ENCODE results near the gene CORO1C.
"Not testable (repeated sequence)": the region's sequence is repeated elsewhere in the genome, so short reads cannot be mapped to it uniquely, and the experiment has no call there.

Gene CORO1C

GRCh38 chr12:108633081-108633533, 98.2 kb downstream of the CORO1C start:
- no peak for DNase-seq

- not testable (repeated sequence) for DNase-seq
These were observed 100.1 kb downstream of the CORO1C start for GRCh38 chr12:108631261-108631660.

GRCh38 chr12:108630481-108631207, 100.7 kb downstream of the CORO1C start:
- DNase-seq: no peak

GRCh38 chr12:108629824-108630476, 101.4 kb downstream of the CORO1C start:
- DNase-seq: peak; percentile 46

- DNase-seq: no peak
These were observed 102.2 kb downstream of the CORO1C start for GRCh38 chr12:108629151-108629550.

- no peak for DNase-seq
These were observed 104.0 kb downstream of the CORO1C start for GRCh38 chr12:108627134-108627920.

- no peak for DNase-seq
These were observed 106.1 kb downstream of the CORO1C start for GRCh38 chr12:108625228-108625627.

- no peak for DNase-seq
These were observed 107.7 kb downstream of the CORO1C start for GRCh38 chr12:108623577-108623976.

- DNase-seq: no peak
These were observed 108.3 kb downstream of the CORO1C start for GRCh38 chr12:108622921-108623514.

GRCh38 chr12:108622421-108622820, 108.9 kb downstream of the CORO1C start:
- DNase-seq: no peak

GRCh38 chr12:108621161-108621560, 110.2 kb downstream of the CORO1C start:
- DNase-seq: no peak

GRCh38 chr12:108620236-108620879, 111.0 kb downstream of the CORO1C start:
- no peak for DNase-seq

- no peak for DNase-seq
These were observed 111.8 kb downstream of the CORO1C start for GRCh38 chr12:108619369-108620160.

GRCh38 chr12:108618953-108619274, 112.4 kb downstream of the CORO1C start:
- DNase-seq: not testable (repeated sequence)

- peak; percentile 86 for DNase-seq
These were observed 113.0 kb downstream of the CORO1C start for GRCh38 chr12:108618079-108618952.

- no peak for DNase-seq
These were observed 114.1 kb downstream of the CORO1C start for GRCh38 chr12:108616941-108617858.

GRCh38 chr12:108616359-108616758, 115.0 kb downstream of the CORO1C start:
- DNase-seq: no peak

- no peak for DNase-seq
These were observed 115.4 kb downstream of the CORO1C start for GRCh38 chr12:108615918-108616317.

- no peak for DNase-seq
These were observed 116.7 kb downstream of the CORO1C start for GRCh38 chr12:108614639-108615038.

- no peak for DNase-seq
These were observed 117.3 kb downstream of the CORO1C start for GRCh38 chr12:108614041-108614440.

All from retina (tissue), 1 donor.